ENCODE data around the gene SYNE3.

The SYNE3 gene

GRCh38 chr14:95516554-95517181 lies at the start of gene SYNE3:
TSS of gene SYNE3 (minus strand) at chr14:95516650. CDS start at chr14:95475821, 40,829 bp downstream.
- DNase-seq (ENCODE audit: low read depth in 3 of 3), result no peak

GRCh38 chr14:95564060-95564459 lies 47.6 kb upstream of the SYNE3 start:
- DNase-seq (ENCODE audit: low read depth in 3 of 3), result no peak

GRCh38 chr14:95562892-95563685 lies 46.6 kb upstream of the SYNE3 start:
- no peak for DNase-seq (ENCODE audit: low read depth in 3 of 3)

- DNase-seq (ENCODE audit: low read depth in 3 of 3), result peak; percentile 80 to 88 (median 83)
Measured at GRCh38 chr14:95561001-95561412, 44.6 kb upstream of the SYNE3 start.

DNA sequence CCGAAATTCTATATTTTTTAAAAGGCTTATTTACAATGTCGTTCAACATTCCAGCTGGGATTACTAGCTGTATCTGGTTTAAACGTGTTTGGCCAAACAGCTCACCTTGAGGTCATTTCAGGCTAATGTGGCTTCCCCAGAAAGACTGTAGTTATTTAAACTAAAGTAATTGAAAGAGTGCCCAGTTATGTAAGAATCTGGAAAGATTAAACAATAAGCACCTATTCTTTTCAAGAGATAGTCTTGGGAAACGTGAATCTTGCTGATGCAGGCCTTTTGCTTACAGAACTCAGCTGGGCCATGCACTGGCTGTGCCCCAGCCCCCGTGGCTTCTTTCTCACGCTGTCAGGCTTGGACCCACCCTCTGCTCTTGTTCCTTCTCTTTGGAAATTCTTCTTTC lies 42.8 kb upstream of the SYNE3 start:
- DNase-seq (ENCODE audit: low read depth in 3 of 3), result no peak

DNA sequence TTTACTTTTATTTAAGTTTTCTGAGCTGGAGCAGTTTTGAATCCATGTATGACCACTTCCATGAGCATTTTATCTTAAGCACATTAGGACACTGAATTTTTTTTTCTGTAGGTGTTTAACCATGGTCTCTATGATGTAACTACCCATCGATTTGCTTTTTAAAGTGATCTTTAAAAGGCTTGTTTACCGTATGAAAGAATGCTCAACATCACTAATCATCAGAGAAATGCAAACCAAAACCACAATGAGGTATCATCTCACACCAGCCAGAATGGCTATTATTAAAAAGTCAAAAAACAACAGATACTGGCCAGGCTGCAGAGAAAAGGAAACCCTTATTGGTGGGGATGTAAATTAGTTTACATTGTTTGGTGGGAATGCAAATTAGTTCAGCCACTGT lies 41.4 kb upstream of the SYNE3 start:
- DNase-seq (ENCODE audit: low read depth in 3 of 3), result no peak

- DNase-seq (ENCODE audit: low read depth in 3 of 3), result no peak
Measured at GRCh38 chr14:95557291-95557690, 40.8 kb upstream of the SYNE3 start.

DNA sequence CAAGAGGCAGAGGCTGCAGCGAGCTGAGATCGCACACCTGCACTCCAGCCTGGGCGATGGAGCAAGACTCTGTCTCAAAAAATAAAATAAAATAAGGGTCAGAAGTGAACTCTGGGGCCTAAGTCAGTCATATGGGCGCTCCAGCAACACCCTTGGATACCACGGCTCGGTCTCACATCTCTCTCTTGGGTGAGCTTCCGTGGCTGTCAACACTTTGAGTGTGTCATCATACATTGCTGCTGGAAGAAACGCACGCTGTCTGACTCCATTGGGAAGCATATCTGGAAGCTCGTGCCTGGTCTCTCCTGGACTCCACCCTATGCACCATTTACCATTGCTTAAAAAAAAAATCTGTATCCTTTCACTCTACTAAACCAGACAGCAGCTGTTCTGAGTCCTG lies 38.6 kb upstream of the SYNE3 start:
- no peak for DNase-seq (ENCODE audit: low read depth in 3 of 3)

- DNase-seq (ENCODE audit: low read depth in 3 of 3), result no peak
Measured at GRCh38 chr14:95553141-95553540, 36.7 kb upstream of the SYNE3 start.

DNA sequence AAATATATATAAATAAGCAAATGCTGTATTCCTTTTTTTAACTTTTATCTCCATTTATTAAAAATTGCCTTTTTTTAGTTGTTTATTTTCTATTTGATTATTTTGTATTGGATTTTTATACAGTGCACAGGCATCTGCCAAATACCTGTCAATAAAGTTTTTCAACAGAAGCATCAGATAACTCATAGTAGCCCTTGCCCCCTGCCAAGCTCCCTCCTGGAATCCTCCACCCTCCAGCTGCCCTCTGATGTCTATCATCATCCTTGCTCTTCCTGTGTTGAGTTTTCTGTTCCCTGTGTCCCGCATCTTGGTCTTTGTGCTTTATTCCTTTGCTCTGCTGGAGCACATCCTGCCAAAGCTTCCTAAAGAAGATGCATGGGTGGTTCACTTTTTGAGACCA lies 35.0 kb upstream of the SYNE3 start:
- no peak for DNase-seq (ENCODE audit: low read depth in 3 of 3)

GRCh38 chr14:95549656-95550585 lies 33.5 kb upstream of the SYNE3 start:
- DNase-seq (ENCODE audit: low read depth in 3 of 3), result no peak

GRCh38 chr14:95548328-95548929 lies 32.0 kb upstream of the SYNE3 start:
- DNase-seq (ENCODE audit: low read depth in 3 of 3), result no peak

DNA sequence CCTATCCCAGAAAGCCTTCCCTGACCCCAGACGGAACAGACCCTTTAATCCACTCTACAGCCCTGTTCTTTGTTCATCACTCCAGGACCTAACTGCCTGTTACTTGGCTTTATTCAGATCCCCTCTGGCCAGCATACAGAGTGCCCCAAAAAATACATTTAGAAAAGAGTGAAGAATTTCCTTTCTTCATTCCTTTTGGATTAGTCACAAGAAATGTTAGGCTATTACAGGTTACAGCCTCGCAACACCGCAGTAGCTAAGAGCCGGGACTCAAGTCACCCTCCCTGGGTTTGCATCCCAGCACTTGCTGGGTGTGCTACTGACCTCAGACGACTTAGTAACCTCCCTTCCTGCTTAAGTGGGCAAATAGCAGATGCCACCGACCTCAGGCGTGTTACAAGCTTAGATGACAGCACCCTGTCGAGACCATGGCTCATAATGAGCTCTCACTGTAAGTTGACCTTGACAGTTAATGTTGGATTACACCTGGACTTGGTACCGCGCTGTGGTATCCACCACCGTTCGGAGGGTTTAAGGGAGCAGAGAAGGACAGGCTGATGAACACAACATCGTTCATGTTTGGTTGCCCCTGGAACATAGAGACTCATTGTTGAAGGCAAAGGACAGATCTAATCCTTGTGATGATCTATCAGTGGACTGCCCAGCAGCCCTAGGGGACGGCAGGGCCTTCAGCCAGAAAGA lies 31.3 kb upstream of the SYNE3 start:
- no peak for DNase-seq (ENCODE audit: low read depth in 3 of 3)

- DNase-seq (ENCODE audit: low read depth in 3 of 3), result no peak
Measured at GRCh38 chr14:95547272-95547625, 30.8 kb upstream of the SYNE3 start.

GRCh38 chr14:95545515-95546168 lies 29.2 kb upstream of the SYNE3 start:
- no peak for DNase-seq (ENCODE audit: low read depth in 3 of 3)

DNA sequence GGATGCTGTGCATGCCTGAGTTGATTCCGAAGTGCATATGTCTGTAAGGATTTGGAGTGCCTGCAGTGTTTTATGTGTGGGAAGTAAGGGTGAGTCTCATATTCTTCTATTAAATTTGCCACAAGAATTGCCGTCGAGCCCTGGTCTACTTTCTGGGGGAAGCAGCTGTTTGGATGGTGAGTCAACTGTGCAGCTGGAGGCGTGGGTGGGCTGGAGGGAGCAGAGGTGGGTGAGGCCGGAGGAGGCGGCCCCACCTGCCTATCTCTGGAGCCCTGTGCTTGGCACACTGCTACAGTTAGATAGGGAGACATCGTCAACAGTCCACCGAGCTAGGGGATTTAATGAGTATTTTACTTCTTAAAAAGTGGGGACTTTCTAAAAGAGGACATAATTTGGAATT lies 28.1 kb upstream of the SYNE3 start:
- DNase-seq (ENCODE audit: low read depth in 3 of 3), result no peak

DNA sequence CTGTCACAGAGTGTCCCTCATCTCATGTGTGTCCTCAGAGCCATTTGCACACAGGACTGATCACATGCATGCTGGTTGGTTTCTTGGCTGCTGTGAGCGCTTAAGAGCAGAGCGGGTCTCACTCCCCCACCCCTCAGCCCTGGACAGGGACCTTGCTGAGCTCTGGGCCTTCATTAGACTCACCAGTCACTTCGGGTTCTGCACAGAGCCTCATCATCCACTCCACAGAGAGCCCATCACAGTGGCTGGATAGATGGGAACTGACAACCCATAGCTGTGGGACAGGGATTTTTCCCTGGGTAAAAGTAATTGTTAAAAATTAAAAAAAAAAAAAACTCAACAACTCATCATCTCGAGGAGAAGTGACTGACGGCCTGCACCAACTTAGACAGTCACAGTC lies 26.6 kb upstream of the SYNE3 start:
- DNase-seq (ENCODE audit: low read depth in 3 of 3), result no peak

DNA sequence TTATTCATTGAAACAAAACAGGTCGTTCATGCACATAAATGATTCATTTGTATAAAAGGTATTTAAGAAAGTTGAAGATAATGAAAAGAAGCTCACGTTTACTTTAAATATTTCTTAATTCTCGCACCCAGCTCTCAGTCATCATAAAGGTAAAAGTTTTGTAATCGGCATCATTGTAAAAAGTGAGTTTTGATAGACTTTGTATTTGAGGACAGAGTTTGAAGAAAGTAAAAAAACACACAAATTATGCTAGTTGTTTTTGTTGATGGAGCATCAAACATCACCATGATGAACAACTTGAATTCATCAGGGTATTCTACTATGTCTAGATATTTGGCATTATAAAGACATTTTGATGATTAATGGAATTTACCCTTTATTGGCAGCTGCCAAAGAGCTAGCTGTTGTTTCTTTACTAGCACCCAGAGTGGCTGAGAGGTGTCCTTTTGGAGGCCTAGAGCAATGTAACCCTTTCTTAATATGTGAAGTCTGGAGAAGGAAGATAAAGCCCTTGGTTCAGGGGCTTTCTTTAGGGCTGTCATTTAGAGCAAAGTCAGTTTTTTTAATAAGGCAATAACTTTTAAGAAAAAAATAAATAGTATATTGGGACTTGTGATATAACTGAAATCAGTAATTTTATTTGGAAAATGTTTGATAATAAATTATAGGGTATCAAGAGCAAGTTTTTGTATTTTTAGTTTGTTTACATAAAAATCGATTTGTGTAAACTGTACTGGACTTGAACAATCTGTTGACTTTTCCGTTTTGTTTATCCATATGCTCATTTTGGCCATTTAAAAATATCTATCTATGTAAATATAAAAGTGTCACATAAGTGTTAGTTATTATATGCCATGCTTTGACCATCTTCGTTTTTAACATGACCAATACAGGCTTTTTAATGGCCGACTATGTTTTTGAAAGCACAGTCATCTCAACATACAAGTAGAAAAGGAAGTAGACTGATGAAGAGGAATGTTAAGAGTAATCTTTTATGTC lies 25.8 kb upstream of the SYNE3 start:
- DNase-seq (ENCODE audit: low read depth in 3 of 3), result no peak

GRCh38 chr14:95541346-95541745 lies 24.9 kb upstream of the SYNE3 start:
- no peak for DNase-seq (ENCODE audit: low read depth in 3 of 3)

All from stimulated activated CD4-positive, alpha-beta T cell treated with anti-CD3 and anti-CD28 coated beads, TNF-alpha, amount 100 ng/mL, for 48 hours (primary cell).